ENCODE measurements around the gene RTN4RL2. TPM values are rescaled to one million over a fixed set of nuclear protein-coding genes. Genes with fewer than 3 reads are reported as not detected.
A peak's percentile ranks its signal among the peaks of the same experiment; 100 is the strongest.

RTN4RL2 gene
- total and polyA plus RNA-seq, 9 of the 15 experiments (the other 6 are each of a cell fraction or from before 2014, with no cell fraction given): 0.06 to 1.9 (median 0.34) TPM; not detected in 4

GRCh38 chr11:57456960-57457642, 3.2 kb upstream of the RTN4RL2 start (continued):
- TF ChIP-seq HDAC1 (IDR thresholded peaks at IDR 0.05) (no peak), PML (IDR thresholded peaks at IDR 0.05; ENCODE audit: low read length) (no peak), ZNF217 (CRISPR knock-in tag; IDR thresholded peaks at IDR 0.05) (no peak), MYC (IDR thresholded peaks at IDR 0.05; ENCODE audit: low read depth, low read length) (peak; percentile 40; the same call in 1 of the 2 replicates), MYC (CRISPR knock-in tag; IDR thresholded peaks at IDR 0.05; ENCODE audit: borderline replicate concordance, low read depth) (no peak), TCF7 (IDR thresholded peaks at IDR 0.05; ENCODE audit: borderline replicate concordance) (0 out of 2 replicates have a peak, but pooled peaks have one; percentile 17), YY1 (IDR thresholded peaks at IDR 0.05; ENCODE audit: borderline replicate concordance in 1 of 3, control insufficient read depth in 1 of 3, extremely low read depth in 1 of 3, insufficient read depth in 3 of 3, insufficient read length in 1 of 3, insufficient replicate concordance in 2 of 3, low read depth in 1 of 3, low read length in 2 of 3) (peak in 1 of 3 experiments; percentile 14), ZNF511 (CRISPR knock-in tag; IDR thresholded peaks at IDR 0.05) (0 out of 2 replicates have a peak, but pooled peaks have one; percentile 44), CXXC5 (CRISPR knock-in tag; IDR thresholded peaks at IDR 0.05) (peak; percentile 23; the same call in 1 of the 2 replicates), HIVEP1 (CRISPR knock-in tag; IDR thresholded peaks at IDR 0.05) (no peak), NKRF (IDR thresholded peaks at IDR 0.05; ENCODE audit: borderline replicate concordance) (no peak), CTCFL (IDR thresholded peaks at IDR 0.05; ENCODE audit: borderline replicate concordance, insufficient read depth, low read depth, low read length, poor library complexity, severe bottlenecking) (peak; percentile 80), ZBTB7A (IDR thresholded peaks at IDR 0.05; ENCODE audit: borderline replicate concordance, control insufficient read depth, low read depth, low read length) (0 out of 2 replicates have a peak, but pooled peaks have one; percentile 28), DEAF1 (CRISPR knock-in tag; IDR thresholded peaks at IDR 0.05) (peak; percentile 87), CCAR2 (IDR thresholded peaks at IDR 0.05; ENCODE audit: low read depth, low read length) (no peak), U2AF1 (optimal IDR thresholded peaks at IDR 0.05; ENCODE audit: low read depth, low read length) (no peak), HSF4 (CRISPR knock-in tag; IDR thresholded peaks at IDR 0.05; ENCODE audit: borderline replicate concordance) (no peak), SIRT6 (IDR thresholded peaks at IDR 0.05; ENCODE audit: low read depth, low read length) (no peak), ELF1 (tag; IDR thresholded peaks at IDR 0.05) (peak; percentile 17; the same call in 1 of the 2 replicates), RCOR1 (IDR thresholded peaks at IDR 0.05; ENCODE audit: borderline replicate concordance in 1 of 2, low read depth in 2 of 2, low read length in 2 of 2) (peak in 1 of 2 experiments; percentile 54; a peak in 1 of 4 replicates)
